Motor neuron (in vitro differentiated cells): ENCODE data around the gene SCGB1D2. TPM values are rescaled to one million over a fixed set of nuclear protein-coding genes. Genes with fewer than 3 reads are reported as not detected.

Experiments used
- ATAC-seq, 8 experiments: fragments of 200-7000 bp; cut with Tn5 transposase; replicated peaks in 6 of 8; 2 replicates each; pipeline ENCODE4 v1.8.0; 2021; ENCODE audit warnings: mild to moderate bottlenecking in 8 of 8, moderate library complexity in 8 of 8
- H3K27ac ChIP-seq, 2 donors: fragments of 250-450 bp; sonication (Bioruptor Pico); 2 replicates each; pipeline ENCODE4 v1.9.0; 2021; ENCODE audit warnings: antibody characterized with exemption in 2 of 2, mild to moderate bottlenecking in 2 of 2, moderate library complexity in 1 of 2
- H3K4me1 ChIP-seq, 2 donors: fragments of 250-450 bp; sonication (Bioruptor Pico); replicated peaks in 1 of 2; 2 replicates each; pipeline ENCODE4 v1.6.1; 2021; ENCODE audit warnings: antibody characterized with exemption in 2 of 2, mild to moderate bottlenecking in 2 of 2, moderate library complexity in 1 of 2
- H3K4me3 ChIP-seq, 5 donors: fragments of 250-450 bp; sonication (Bioruptor Pico); 2 replicates each; pipeline ENCODE4 v1.9.0; 2021; ENCODE audit warnings: antibody characterized with exemption in 5 of 5, mild to moderate bottlenecking in 5 of 5, moderate library complexity in 4 of 5
- WGBS, 10 experiments: fragments of 450-650 bp; shearing (Covaris generic); methylation state at CpG; one replicate each; pipeline ENCODE4 v1.0.0; 2022; 5-methylcytosine and 5-hydroxymethylcytosine counted together
- in situ Hi-C, 9 experiments: fragments of 400-800 bp; cut with MboI; loops; one replicate each; pipeline ENCODE4 v1.15.0; 2021; ENCODE audit warnings: low sequenced_read_pairs in 9 of 9, low pct_unique_long_range_greater_than_20kb in 2 of 9; ENCODE audit not compliant: unreplicated experiment in 9 of 9
- total RNA-seq, 8 experiments: library from RNA; unstranded; fragments of 300-600 nt; gene quantifications; 2 replicates each; pipeline versions ENCODE4 v1.2.3 to v1.2.4, GENCODE V29; 2022

SCGB1D2 gene
- total RNA-seq, 8 experiments from 2014 or later = 0.76 TPM; not detected in 7

DNA sequence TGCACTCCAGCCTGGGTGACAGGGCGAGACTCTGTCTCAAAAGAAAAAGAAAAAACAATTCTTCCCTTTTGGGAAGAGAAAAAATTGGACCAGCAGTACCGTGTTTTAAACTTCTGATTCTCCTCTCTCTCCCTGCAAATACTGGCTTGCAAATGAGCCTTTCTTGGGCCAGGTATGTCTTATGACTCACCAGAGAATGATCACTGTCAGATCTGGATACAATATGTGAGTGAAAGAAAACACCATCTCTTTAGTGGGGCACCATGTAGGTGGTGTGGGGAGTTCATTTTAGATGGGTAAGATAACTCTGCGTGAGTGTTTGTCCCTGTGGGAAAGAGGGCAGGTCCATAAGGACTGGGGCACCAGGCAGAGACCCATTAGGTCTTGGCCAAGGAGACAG is 25.5 kb downstream of the SCGB1D2 start:
- ATAC-seq = no peak
- 51 to 86% (median 66%) methylated on average over 1 to 3 of the region's 3 CpGs; no CpG with 5 or more reads in 4 of the 10 experiments for WGBS, 10 experiments
- in situ Hi-C loops = no loop called here

DNA sequence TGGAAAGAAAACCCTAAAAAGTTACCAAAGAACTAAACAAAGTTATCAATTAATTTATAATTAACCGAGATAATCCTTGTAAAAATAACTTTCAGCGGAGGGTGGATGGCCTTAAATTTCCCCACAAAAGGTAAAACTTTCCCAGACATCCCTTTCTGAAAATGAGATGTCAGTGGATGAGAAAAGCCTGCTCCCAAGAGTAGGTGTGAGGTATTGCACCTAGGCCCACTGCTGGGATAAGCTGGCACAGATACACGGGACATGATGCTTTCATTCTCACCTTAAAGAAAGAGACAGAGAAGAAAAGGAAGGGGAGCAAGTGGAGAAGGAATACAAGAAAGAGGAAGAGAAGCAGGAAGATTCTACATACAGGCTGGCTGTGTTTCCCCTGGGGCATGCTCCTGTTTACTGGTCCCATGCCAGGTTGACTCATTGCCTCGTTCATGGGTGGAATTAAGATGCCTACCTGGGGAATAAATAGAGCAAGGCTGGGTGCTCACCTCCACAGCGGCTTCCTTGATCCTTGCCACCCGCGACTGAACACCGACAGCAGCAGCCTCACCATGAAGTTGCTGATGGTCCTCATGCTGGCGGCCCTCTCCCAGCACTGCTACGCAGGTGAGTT is 27.7 kb downstream of the SCGB1D2 start, which contains the start of gene SCGB2A2:
Gene SCGB2A2 (plus strand): TSS at position 505 of the 625 bp plus-strand sequence. CDS start 59 bp downstream, at position 564.
- no peak for ATAC-seq

More for the DNA sequence above, 25.5 kb downstream of the SCGB1D2 start:
- no peak overlapping the region for H3K27ac ChIP-seq
- no peak overlapping the region for H3K4me3 ChIP-seq
- no peaks in the 10 kb centered on the region for H3K4me1 ChIP-seq

DNA sequence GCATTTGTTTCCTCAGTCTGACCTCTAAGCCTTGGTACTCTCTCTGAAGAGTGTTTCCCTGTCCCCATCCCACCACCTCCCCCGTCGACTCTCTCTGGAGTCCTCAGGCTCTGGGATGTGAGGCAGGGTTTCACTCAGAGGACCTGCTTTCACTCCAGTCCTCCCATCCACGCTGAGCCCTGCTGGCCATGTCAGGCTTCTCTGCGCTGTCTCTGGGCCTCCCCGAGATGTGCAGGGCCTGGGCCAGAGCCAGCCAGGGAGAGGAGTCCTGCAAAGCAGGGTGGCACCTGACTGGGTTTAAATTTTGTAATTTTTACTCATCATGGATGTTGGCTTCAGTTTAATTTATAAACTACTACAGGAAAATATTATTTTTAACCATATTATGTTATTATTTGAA is 31.2 kb downstream of the SCGB1D2 start:
- ATAC-seq = no peak
- H3K4me1 ChIP-seq = no peaks in the 10 kb centered on the region
- in situ Hi-C loops = no loop called here
- WGBS, 10 experiments = 20 to 100% (median 85%) methylated on average over 1 to 3 of the region's 5 CpGs; no CpG with 5 or more reads in 3 of the 10 experiments
- H3K27ac ChIP-seq = no peak overlapping the region
- no peak overlapping the region for H3K4me3 ChIP-seq

More for the DNA sequence above, 27.7 kb downstream of the SCGB1D2 start, which contains the start of gene SCGB2A2:
- WGBS, 10 experiments = 0 to 91% (median 59%) methylated on average over 1 to 6 of the region's 10 CpGs; no CpG with 5 or more reads in 2 of the 10 experiments
- no peak within 1 kb of the TSS for H3K4me3 ChIP-seq
- no peak within 1 kb of the TSS for H3K27ac ChIP-seq
- in situ Hi-C loops = no loop called here
- H3K4me1 ChIP-seq = no peaks in the 10 kb centered on the region

DNA sequence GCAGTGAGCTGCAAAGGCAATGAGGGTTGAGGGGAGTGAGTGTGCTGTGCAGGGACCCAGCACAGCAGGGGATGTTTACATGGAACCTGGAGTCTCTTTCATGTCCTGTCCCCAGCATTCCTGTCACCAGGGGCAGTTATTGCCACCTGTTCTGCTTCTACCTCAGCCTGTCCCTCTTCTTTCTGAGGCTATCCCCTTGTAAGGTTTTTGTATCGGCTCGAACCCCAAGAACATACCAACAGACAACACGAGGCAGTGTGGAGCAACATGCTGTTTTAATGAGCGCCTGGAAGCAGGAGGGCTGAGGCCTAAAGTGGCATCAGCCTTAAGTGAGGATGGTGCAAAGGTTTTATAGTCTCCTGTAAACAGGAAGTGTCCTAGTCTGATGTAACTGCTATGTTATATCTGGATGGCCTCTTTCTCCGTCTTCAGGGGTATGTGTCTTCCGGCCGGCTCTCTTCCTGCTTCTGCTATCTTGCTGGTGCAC is 31.8 kb downstream of the SCGB1D2 start:
- no peak for ATAC-seq
- Histone ChIP-seq H3K4me1 (no peaks in the 10 kb centered on the region), H3K27ac (no peak overlapping the region), H3K4me3 (no peak overlapping the region)
- 0 to 93% (median 83%) methylated on average over 2 to 7 of the region's 7 CpGs; no CpG with 5 or more reads in 4 of the 10 experiments for WGBS, 10 experiments
- in situ Hi-C loops = no loop called here

DNA sequence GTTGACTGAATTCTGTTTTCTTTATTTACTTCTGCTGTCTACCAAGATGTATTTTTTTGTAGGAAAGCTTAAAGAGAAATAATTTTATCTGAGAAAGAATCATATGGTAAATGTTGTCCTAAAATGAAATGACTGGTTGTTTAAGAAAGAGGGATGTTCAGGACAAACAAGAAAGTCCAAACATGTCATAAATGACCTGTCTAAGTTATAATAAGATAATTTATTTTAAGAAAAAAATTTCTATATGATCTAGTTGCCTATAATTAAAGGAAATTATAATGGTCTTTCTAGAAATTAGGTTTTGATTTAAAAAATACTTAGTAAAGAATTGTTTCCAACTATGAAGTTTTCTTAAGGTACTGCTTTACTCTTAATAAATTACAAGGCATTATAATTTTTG is 38.4 kb downstream of the SCGB1D2 start:
- in situ Hi-C loops = no loop called here
- Histone ChIP-seq H3K4me1 (no peaks in the 10 kb centered on the region), H3K27ac (no peak overlapping the region), H3K4me3 (no peak overlapping the region)
- no peak for ATAC-seq

Other genes starting within 250 kb of the SCGB1D2 start
- gene INCENP, start 118.2 kb upstream of the SCGB1D2 start, total RNA-seq = 10 to 100 TPM in 3 of 8 experiments, 1 to 10 TPM in 5; 5.2 to 47.9 (median 7.3) TPM
- gene SCGB1D1, start 52.0 kb upstream of the SCGB1D2 start, total RNA-seq = not detected
- not detected for gene SCGB2A1, start 33.6 kb upstream of the SCGB1D2 start, total RNA-seq
- under 1 TPM in 1 of 8 experiments, not detected in 7; 0.14 TPM for gene SCGB2A2, start 27.9 kb downstream of the SCGB1D2 start, total RNA-seq
- gene SCGB1D4, start 56.8 kb downstream of the SCGB1D2 start, total RNA-seq = not detected
- gene ASRGL1, start 95.2 kb downstream of the SCGB1D2 start, total RNA-seq = 10 to 100 TPM in 7 of 8 experiments, 1 to 10 TPM in 1; 2.8 to 48.2 (median 24.8) TPM
- not detected for gene SCGB1A1, start 176.8 kb downstream of the SCGB1D2 start, total RNA-seq